ENCODE results near the gene PLCB4.

PLCB4 gene

GRCh38 chr20:9241721-9242427 is 173.0 kb downstream of the PLCB4 start:
- Histone ChIP-seq H3K9me2 (replicated peaks; ENCODE audit: insufficient read depth, low read length) (no peaks in the 10 kb centered on the region; the same call in 1 of the 2 replicates), H3K4me3 (ENCODE audit: insufficient read depth, low read length, poor library complexity, severe bottlenecking) (no peak overlapping the region), H3K79me2 (ENCODE audit: insufficient read depth, low read length) (no peaks in the 10 kb centered on the region), H3F3A (ENCODE audit: insufficient read depth) (no peaks in the 10 kb centered on the region), H3K4me2 (ENCODE audit: low read depth, low read length, poor library complexity, severe bottlenecking) (no peak overlapping the region), H2AFZ (ENCODE audit: low read depth, low read length, severe bottlenecking) (no peak overlapping the region), H3K9ac (ENCODE audit: low read length) (no peak overlapping the region), H4K20me1 (ENCODE audit: low read depth, low read length) (no peaks in the 10 kb centered on the region), H3K27me3 (ENCODE audit: low read length) (no peaks in the 10 kb centered on the region), H3K36me3 (ENCODE audit: low read length) (no peaks in the 10 kb centered on the region), H3K9me3 (ENCODE audit: insufficient read depth, low read length) (no peaks in the 10 kb centered on the region), H3K27ac (ENCODE audit: low read depth, low read length) (no peak overlapping the region)
- TF ChIP-seq CTCF (IDR thresholded peaks at IDR 0.05; ENCODE audit: insufficient read depth, low read length, poor library complexity, severe bottlenecking) (no peak), EZH2phosphoT487 (conservative IDR thresholded peaks at IDR 0.05; ENCODE audit: low read length) (no peak)

DNA sequence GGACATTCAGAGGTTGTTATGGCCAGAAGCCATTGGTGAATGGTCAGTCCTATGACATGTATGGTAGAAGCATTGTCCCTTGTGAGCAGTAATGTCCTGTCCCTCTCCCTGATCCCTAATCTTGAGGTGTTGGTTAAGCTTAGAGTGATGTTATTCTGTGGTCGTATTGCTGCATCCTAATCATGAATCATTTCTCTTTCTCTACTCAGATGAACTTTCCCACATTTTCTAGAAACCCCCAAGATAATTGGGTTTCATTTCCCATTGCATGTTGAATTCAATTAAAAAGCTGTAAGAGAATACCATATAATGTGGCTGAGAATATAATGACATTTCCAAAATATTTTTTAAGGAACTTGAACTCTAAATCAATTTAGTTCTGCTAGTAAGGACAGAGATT is 175.1 kb downstream of the PLCB4 start:
- no peak overlapping the region for H3K27ac ChIP-seq (ENCODE audit: low read depth, low read length)
- H4K20me1 ChIP-seq (ENCODE audit: low read depth, low read length): no peaks in the 10 kb centered on the region
- H3K79me2 ChIP-seq (ENCODE audit: insufficient read depth, low read length): no peaks in the 10 kb centered on the region
- no peaks in the 10 kb centered on the region for H3K27me3 ChIP-seq (ENCODE audit: low read length)
- H3K4me2 ChIP-seq (ENCODE audit: low read depth, low read length, poor library complexity, severe bottlenecking): no peak overlapping the region
- no peaks in the 10 kb centered on the region for H3K9me3 ChIP-seq (ENCODE audit: insufficient read depth, low read length)
- H3K9me2 ChIP-seq (replicated peaks; ENCODE audit: insufficient read depth, low read length): no peaks in the 10 kb centered on the region
- H3K36me3 ChIP-seq (ENCODE audit: low read length): no peaks in the 10 kb centered on the region
- TF ChIP-seq CTCF (IDR thresholded peaks at IDR 0.05; ENCODE audit: insufficient read depth, low read length, poor library complexity, severe bottlenecking): no peak
- no peak overlapping the region for H3K4me3 ChIP-seq (ENCODE audit: insufficient read depth, low read length, poor library complexity, severe bottlenecking)
- no peaks in the 10 kb centered on the region for H3F3A ChIP-seq (ENCODE audit: insufficient read depth)
- H3K9ac ChIP-seq (ENCODE audit: low read length): no peak overlapping the region
- H2AFZ ChIP-seq (ENCODE audit: low read depth, low read length, severe bottlenecking): no peak overlapping the region

- Histone ChIP-seq H3K27ac (ENCODE audit: low read depth, low read length) (no peak overlapping the region), H3K4me3 (ENCODE audit: insufficient read depth, low read length, poor library complexity, severe bottlenecking) (no peak overlapping the region), H3K79me2 (ENCODE audit: insufficient read depth, low read length) (no peaks in the 10 kb centered on the region), H3K9me2 (replicated peaks; ENCODE audit: insufficient read depth, low read length) (no peaks in the 10 kb centered on the region), H4K20me1 (ENCODE audit: low read depth, low read length) (no peaks in the 10 kb centered on the region), H3K9me3 (ENCODE audit: insufficient read depth, low read length) (no peaks in the 10 kb centered on the region), H3K36me3 (ENCODE audit: low read length) (no peaks in the 10 kb centered on the region), H3K4me2 (ENCODE audit: low read depth, low read length, poor library complexity, severe bottlenecking) (no peak overlapping the region), H3K9ac (ENCODE audit: low read length) (no peak overlapping the region), H2AFZ (ENCODE audit: low read depth, low read length, severe bottlenecking) (no peak overlapping the region), H3F3A (ENCODE audit: insufficient read depth) (no peaks in the 10 kb centered on the region), H3K27me3 (ENCODE audit: low read length) (no peaks in the 10 kb centered on the region)
- no peak for TF ChIP-seq EZH2phosphoT487 (conservative IDR thresholded peaks at IDR 0.05; ENCODE audit: low read length)
- no peak for TF ChIP-seq CTCF (IDR thresholded peaks at IDR 0.05; ENCODE audit: insufficient read depth, low read length, poor library complexity, severe bottlenecking)
These were observed 175.9 kb downstream of the PLCB4 start for GRCh38 chr20:9244811-9245210.

Data from SU-DHL-6 (cell line).